ENCODE data around the gene ERC2. TPM values are rescaled to one million over a fixed set of nuclear protein-coding genes. Genes with fewer than 3 reads are reported as not detected.

The ERC2 gene
- polyA plus RNA-seq, 3 donors: 0.04 to 0.54 TPM; not detected in 1

- 44 to 56% (median 48%) methylated on average over 4 of the region's 4 CpGs for WGBS, 3 donors
- H3K27ac ChIP-seq (ENCODE audit: low read depth, low read length): no peak overlapping the region
Measured at GRCh38 chr3:56339671-56340070, 128.6 kb downstream of the ERC2 start.

- no peak overlapping the region for H3K27ac ChIP-seq (ENCODE audit: low read depth, low read length)
- 83 to 87% (median 86%) methylated on average over 2 of the region's 2 CpGs for WGBS, 3 donors
Measured at GRCh38 chr3:56339244-56339643, 129.0 kb downstream of the ERC2 start.

DNA sequence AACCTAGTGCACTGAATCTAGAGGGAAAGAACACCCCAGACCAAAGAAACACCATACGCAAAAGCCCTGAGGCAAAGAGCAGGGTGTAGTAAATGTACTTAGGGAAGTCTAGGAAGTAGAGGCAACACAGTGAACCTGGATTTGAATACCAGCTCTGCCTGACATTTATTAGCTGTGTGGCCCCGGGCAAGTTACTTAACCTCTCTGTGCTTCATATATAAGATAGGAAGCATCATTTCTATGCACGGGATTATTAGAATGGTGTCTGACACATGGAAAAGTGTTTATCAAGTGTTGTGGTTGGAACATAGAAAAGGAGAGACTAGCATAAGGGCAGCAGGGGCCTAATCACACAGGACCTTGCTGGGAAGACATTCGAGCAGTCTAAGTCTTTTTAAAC is 132.2 kb downstream of the ERC2 start:
- no peak overlapping the region for H3K27ac ChIP-seq (ENCODE audit: low read depth, low read length)
- WGBS, 3 donors: 85 to 92% (median 86%) methylated on average over 4 of the region's 4 CpGs

GRCh38 chr3:56324473-56324872 is 143.8 kb downstream of the ERC2 start:
- no peak overlapping the region for H3K27ac ChIP-seq (ENCODE audit: low read depth, low read length)
- 85 to 88% (median 88%) methylated on average over 3 of the region's 3 CpGs for WGBS, 3 donors

DNA sequence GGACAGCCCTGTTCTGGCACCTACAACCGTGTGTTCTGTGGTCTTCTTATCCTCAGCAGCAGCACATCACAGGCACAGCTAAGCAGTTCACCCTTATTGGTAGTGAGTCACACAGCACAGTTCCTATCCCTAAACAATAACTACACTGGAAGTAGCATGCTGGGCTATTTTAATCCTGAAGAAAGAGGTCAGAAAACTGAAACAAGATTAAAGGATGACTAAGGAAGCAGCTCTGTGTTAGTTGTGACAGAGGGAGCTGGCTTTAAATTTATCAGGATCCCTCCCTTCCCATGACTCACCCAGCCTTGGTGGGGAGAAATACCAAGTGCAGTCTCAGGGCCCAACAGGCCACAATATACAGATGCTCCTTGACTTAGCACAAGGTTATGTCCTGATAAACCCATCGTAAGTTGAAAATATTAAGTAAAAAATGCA is 144.3 kb downstream of the ERC2 start:
- no peak overlapping the region for H3K27ac ChIP-seq (ENCODE audit: low read depth, low read length)
- 37 to 77% (median 52%) methylated on average over 2 of the region's 2 CpGs for WGBS, 3 donors

- no peak overlapping the region for H3K27ac ChIP-seq (ENCODE audit: low read depth, low read length)
- WGBS, 3 donors: 75 to 80% (median 76%) methylated on average over 2 of the region's 2 CpGs
Measured at GRCh38 chr3:56322862-56323261, 145.4 kb downstream of the ERC2 start.

DNA sequence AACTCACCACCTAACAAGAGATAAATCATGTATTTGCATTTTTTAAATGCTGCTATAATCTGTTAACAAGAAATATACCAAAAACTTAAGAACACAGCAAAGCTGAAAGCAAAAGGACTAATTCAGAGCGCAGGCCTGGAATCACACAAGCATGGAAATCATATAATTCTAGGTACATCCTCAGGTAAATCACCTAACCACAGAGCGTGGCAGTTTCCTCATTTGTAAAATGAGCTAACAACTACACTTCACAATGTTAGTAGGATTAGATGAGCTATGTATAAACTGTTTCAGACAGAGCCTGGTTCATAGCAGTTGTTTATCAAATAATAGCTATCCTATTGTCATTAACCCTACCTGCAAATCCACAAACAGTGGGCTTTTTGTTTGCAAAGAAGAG is 146.4 kb downstream of the ERC2 start:
- no peak overlapping the region for H3K27ac ChIP-seq (ENCODE audit: low read depth, low read length)
- 92 to 97% (median 95%) methylated on average over 2 of the region's 2 CpGs for WGBS, 3 donors

GRCh38 chr3:56321383-56321782 is 146.9 kb downstream of the ERC2 start:
- H3K27ac ChIP-seq (ENCODE audit: low read depth, low read length): no peak overlapping the region
- whole genome bisulfite sequencing, 3 donors: 28 to 48% (median 48%) methylated on average over 1 of the region's 1 CpG

GRCh38 chr3:56320883-56321282 is 147.4 kb downstream of the ERC2 start:
- H3K27ac ChIP-seq (ENCODE audit: low read depth, low read length): no peak overlapping the region
- WGBS, 3 donors: 77 to 87% (median 81%) methylated on average over 5 of the region's 5 CpGs

DNA sequence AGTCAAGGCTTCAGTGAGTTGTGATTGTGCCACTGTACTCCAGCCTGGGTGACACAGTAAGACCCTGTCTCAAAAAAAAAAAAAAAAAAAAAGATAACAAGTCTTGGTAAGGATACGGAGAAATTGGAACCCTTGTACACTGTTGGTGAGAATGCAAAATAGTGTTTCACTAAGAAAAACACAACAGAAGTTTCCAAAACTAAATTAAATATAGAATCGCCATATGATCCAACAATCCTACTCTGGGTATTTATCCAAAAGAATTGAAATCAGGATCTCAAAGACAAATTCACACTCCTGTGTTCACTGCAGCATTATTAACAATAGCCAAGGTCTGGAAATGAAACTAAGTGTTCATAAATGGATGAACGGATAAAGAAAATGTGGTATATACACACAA is 149.4 kb downstream of the ERC2 start:
- 95 to 96% (median 96%) methylated on average over 3 of the region's 3 CpGs for WGBS, 3 donors

DNA sequence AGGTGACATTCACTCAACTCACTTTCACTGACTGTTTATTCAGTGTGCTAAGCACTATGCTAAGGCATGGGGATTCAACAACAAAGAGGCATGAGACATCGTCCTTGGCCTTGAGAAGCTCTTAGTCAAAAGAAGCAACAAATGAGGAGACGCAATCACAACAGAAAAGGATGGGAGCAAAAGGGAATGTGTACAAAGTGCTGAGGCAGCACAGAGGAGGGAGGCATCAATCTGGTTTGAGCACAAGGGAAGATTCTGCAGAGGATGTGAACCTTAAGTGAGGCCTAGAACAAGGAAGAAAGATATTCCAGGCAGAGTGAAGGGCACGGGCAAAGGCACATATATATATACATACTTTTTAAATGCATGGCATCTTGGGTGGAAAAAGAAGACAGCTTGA is 151.3 kb downstream of the ERC2 start:
- no peak overlapping the region for H3K27ac ChIP-seq (ENCODE audit: low read depth, low read length)
- 76 to 91% (median 90%) methylated on average over 3 of the region's 3 CpGs for WGBS, 3 donors

More for the DNA sequence above, 149.4 kb downstream of the ERC2 start:
- H3K27ac ChIP-seq (ENCODE audit: low read depth, low read length): no peak overlapping the region

DNA sequence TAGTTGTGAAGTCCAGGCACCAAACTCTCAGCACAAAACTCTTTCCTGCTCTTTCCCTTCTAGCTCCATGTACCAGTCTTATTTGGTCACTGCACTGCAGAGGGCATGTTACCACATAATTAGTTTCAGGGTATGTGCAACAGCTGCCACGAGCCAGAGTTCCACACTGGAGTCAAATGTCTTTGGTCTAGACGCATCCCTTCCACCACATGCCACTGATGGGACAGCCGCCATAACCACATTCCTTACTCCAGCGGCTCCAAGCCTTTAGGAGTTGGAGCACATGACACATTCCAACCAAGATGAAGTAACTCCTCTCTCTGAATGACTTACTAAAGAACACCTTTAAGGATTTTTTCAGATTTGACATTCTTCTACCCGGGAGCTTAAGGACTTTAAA is 153.4 kb downstream of the ERC2 start:
- WGBS, 3 donors: 71 to 78% (median 76%) methylated on average over 5 of the region's 5 CpGs
- H3K27ac ChIP-seq (ENCODE audit: low read depth, low read length): no peak overlapping the region

DNA sequence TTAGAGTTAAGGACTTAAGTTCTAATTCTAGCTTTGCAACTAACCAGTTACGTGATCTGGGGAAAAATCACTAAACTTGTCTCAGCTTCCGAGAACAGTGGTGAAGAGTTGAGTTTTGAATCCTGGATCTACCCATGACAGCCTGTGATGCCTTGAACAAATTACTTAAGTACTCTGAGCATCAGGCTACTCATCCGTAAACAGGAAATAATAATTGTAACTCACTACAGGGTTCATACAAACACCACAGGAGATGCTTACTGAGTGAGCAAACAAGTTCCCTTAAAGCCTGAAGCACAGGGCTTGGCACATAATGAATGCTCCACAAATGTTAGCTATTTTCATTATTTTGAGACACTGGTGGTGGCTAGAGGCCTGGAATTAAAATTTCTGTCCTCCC is 158.8 kb downstream of the ERC2 start:
- no peak overlapping the region for H3K27ac ChIP-seq (ENCODE audit: low read depth, low read length)
- WGBS, 3 donors: 66 to 74% (median 68%) methylated on average over 3 of the region's 3 CpGs

DNA sequence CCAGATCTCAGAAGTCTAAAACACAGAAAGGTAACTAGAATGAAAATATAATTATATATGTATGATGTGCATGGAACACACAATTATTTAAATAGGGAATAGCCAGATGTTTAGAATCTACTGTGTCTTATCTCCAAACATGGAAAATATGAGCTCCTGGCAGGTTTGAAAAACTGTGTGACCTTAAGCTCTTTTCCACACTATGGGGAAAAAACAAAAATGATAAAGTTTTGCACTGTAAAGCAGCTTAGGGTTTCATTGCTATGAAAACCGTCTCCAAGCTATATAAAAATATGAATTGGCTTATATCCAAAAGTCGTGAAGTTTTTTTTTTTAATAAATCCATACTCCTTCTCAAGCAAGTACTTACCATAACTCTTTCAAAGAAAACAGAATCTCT is 159.8 kb downstream of the ERC2 start:
- 41 to 54% (median 51%) methylated on average over 2 of the region's 2 CpGs for WGBS, 3 donors
- no peak overlapping the region for H3K27ac ChIP-seq (ENCODE audit: low read depth, low read length)

GRCh38 chr3:56304069-56304468 is 164.2 kb downstream of the ERC2 start:
- H3K27ac ChIP-seq (ENCODE audit: low read depth, low read length): no peak overlapping the region
- 60 to 69% (median 66%) methylated on average over 1 of the region's 1 CpG for WGBS, 3 donors

GRCh38 chr3:56303487-56303886 is 164.8 kb downstream of the ERC2 start:
- 34 to 51% (median 38%) methylated on average over 5 of the region's 5 CpGs for WGBS, 3 donors
- H3K27ac ChIP-seq (ENCODE audit: low read depth, low read length): no peak overlapping the region

GRCh38 chr3:56302417-56302816 is 165.8 kb downstream of the ERC2 start:
- 80 to 93% (median 82%) methylated on average over 2 of the region's 2 CpGs for WGBS, 3 donors
- H3K27ac ChIP-seq (ENCODE audit: low read depth, low read length): no peak overlapping the region

DNA sequence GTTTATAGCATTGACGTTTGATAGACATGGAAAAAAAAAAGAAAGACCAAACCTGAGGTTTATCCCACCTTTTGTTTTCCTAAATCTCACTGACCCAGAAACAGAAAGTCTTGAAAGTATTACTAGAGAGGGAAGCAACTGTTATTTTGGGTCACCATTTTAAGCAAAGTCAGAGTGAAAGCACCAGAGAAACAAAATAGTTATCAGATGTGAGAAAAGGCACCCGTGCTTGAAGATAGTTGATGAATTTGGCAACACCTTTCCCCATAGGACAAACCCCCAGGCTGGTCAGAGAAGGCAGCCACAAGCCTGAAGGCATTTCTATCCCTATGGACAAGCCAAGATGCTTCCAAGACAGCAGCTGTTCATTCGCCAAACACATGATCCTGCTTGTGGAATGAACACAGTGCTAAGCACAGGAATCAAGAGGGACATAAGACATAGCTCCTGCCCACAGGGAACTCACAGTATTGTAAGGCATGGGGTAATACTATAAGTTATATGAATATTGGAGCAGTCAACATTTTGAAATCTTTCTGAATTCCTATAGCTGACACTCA is 170.9 kb downstream of the ERC2 start:
- 65 to 67% (median 66%) methylated on average over 3 of the region's 3 CpGs for WGBS, 3 donors
- H3K27ac ChIP-seq (ENCODE audit: low read depth, low read length): no peak overlapping the region

GRCh38 chr3:56296361-56296760 is 171.9 kb downstream of the ERC2 start:
- no peak overlapping the region for H3K27ac ChIP-seq (ENCODE audit: low read depth, low read length)
- WGBS, 3 donors: 72 to 85% (median 84%) methylated on average over 5 of the region's 5 CpGs

DNA sequence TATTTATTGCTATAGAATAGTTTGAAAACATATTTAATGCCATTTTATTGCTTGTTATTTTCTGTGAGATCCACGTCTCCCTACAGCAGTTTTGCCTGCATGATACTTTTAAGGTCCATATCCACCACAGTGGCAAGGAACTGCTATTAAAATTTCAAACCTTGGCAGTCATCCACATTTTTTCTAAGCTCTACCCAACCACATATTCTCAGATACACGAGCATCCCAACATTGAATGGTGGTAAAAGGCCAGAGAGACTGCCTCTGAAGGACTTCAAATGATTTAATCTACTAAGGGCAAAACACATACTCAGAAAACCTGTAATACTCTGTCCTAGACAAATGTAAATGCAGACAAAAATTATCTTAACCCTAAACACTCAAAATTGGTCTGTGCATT is 173.1 kb downstream of the ERC2 start:
- WGBS, 3 donors: 56 to 67% (median 65%) methylated on average over 2 of the region's 2 CpGs
- no peak overlapping the region for H3K27ac ChIP-seq (ENCODE audit: low read depth, low read length)

DNA sequence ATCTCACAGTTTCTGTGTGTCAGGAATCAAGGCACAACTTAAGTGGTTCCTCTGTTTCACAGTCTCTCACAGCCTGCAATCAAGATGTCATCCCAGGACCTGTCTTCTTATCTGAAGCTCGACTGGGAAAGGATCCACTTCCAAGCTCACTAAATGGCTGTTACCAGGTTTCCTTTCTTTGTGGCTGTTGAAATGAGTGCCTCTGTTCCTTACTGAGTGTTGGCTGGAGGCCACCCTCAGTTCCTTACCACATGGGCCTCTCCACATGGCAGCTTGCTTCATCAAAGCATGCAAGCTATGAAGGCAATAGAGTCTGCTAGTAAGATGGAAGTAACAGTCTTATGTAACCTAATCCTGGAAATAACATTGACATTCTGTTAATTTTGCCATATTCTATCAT is 174.0 kb downstream of the ERC2 start:
- no peak overlapping the region for H3K27ac ChIP-seq (ENCODE audit: low read depth, low read length)
- 49 to 74% (median 52%) methylated on average over 1 of the region's 1 CpG for WGBS, 3 donors

Measured in adipose tissue (tissue), 3 donors.